GM18517 (cell line): ENCODE results near the gene CD151.
A peak's percentile ranks its signal among the peaks of the same experiment; 100 is the strongest.

ENCODE experiments used
- ATAC-seq: cut with Tn5 transposase; IDR thresholded peaks from one replicate; pipeline ENCODE4 v1.9.1; 2021; ENCODE audit warnings: mild to moderate bottlenecking, moderate library complexity; ENCODE audit not compliant: unreplicated experiment

Gene CD151

GRCh38 chr11:813072-813455 is 19.7 kb upstream of the CD151 start:
- no peak for ATAC-seq

- ATAC-seq, result no peak
Measured at GRCh38 chr11:813456-814096, 19.2 kb upstream of the CD151 start.

- ATAC-seq, result no peak
Measured at GRCh38 chr11:815675-816432, 16.9 kb upstream of the CD151 start.

GRCh38 chr11:816433-816779 is 16.3 kb upstream of the CD151 start:
- no peak for ATAC-seq

- no peak for ATAC-seq
Measured at GRCh38 chr11:818396-819128, 14.2 kb upstream of the CD151 start, which contains the start of gene PNPLA2. Gene PNPLA2 (plus strand): TSS chr11:818914. CDS start chr11:819719, 805 bp downstream.

GRCh38 chr11:819129-819931 is 13.4 kb upstream of the CD151 start:
- ATAC-seq, result peak; percentile 46

- peak; percentile 64 for ATAC-seq
Measured at GRCh38 chr11:819943-820649, 12.7 kb upstream of the CD151 start.

- no peak for ATAC-seq
Measured at GRCh38 chr11:820655-821511, 11.9 kb upstream of the CD151 start.

GRCh38 chr11:821512-822371 is 11.0 kb upstream of the CD151 start:
- ATAC-seq, result no peak

- ATAC-seq, result no peak
Measured at GRCh38 chr11:823441-824291, 9.1 kb upstream of the CD151 start.

GRCh38 chr11:824292-824880 is 8.4 kb upstream of the CD151 start:
- no peak for ATAC-seq

- ATAC-seq, result no peak
Measured at GRCh38 chr11:824942-825341, 7.8 kb upstream of the CD151 start.

GRCh38 chr11:825366-826226 is 7.2 kb upstream of the CD151 start:
- no peak for ATAC-seq

GRCh38 chr11:826227-826621 is 6.5 kb upstream of the CD151 start:
- no peak for ATAC-seq

GRCh38 chr11:826836-827145 is 6.0 kb upstream of the CD151 start:
- no peak for ATAC-seq

- ATAC-seq, result no peak
Measured at GRCh38 chr11:827146-827896, 5.4 kb upstream of the CD151 start.
